ENCODE data around the gene AS3MT.
"Not testable (repeated sequence)": the region's sequence is repeated elsewhere in the genome, so short reads cannot be mapped to it uniquely, and the experiment has no call there.

Gene AS3MT

GRCh38 chr10:102923601-102924000, 54.3 kb downstream of the AS3MT start:
- Mint-ChIP-seq H3K27ac (no peak overlapping the region), H3K9me3 (no peaks in the 10 kb centered on the region), H3K36me3 (ENCODE audit: low read depth) (peaks cover 7% of the 10 kb centered on the region), H3K4me3 (no peak overlapping the region), H3K4me1 (ENCODE audit: low read depth) (peaks cover 32% of the 10 kb centered on the region), H3K27me3 (ENCODE audit: low read depth) (no peaks in the 10 kb centered on the region)

GRCh38 chr10:102926842-102927241, 57.6 kb downstream of the AS3MT start:
- Mint-ChIP-seq H3K36me3 (ENCODE audit: low read depth) (peaks cover 3% of the 10 kb centered on the region), H3K27me3 (ENCODE audit: low read depth) (no peaks in the 10 kb centered on the region), H3K9me3 (no peaks in the 10 kb centered on the region), H3K27ac (no peak overlapping the region), H3K4me1 (ENCODE audit: low read depth) (peaks cover 10% of the 10 kb centered on the region), H3K4me3 (no peak overlapping the region)

GRCh38 chr10:102927311-102928010, 58.2 kb downstream of the AS3MT start:
- no peaks in the 10 kb centered on the region for H3K27me3 Mint-ChIP-seq (ENCODE audit: low read depth)
- H3K4me3 Mint-ChIP-seq: no peak overlapping the region
- peaks cover 8% of the 10 kb centered on the region for H3K4me1 Mint-ChIP-seq (ENCODE audit: low read depth)
- no peak overlapping the region for H3K27ac Mint-ChIP-seq
- peaks cover 3% of the 10 kb centered on the region for H3K36me3 Mint-ChIP-seq (ENCODE audit: low read depth)
- no peaks in the 10 kb centered on the region for H3K9me3 Mint-ChIP-seq

- not testable (repeated sequence) for H3K27ac Mint-ChIP-seq; H3K27me3 Mint-ChIP-seq (ENCODE audit: low read depth); H3K36me3 Mint-ChIP-seq (ENCODE audit: low read depth); H3K4me3 Mint-ChIP-seq; H3K4me1 Mint-ChIP-seq (ENCODE audit: low read depth); H3K9me3 Mint-ChIP-seq
These were observed 59.2 kb downstream of the AS3MT start for GRCh38 chr10:102928442-102928841.

GRCh38 chr10:102930720-102931119, 61.5 kb downstream of the AS3MT start:
- Mint-ChIP-seq H3K4me1 (ENCODE audit: low read depth) (peaks cover 9% of the 10 kb centered on the region), H3K9me3 (no peaks in the 10 kb centered on the region), H3K27ac (no peak overlapping the region)

GRCh38 chr10:102931643-102932042, 62.4 kb downstream of the AS3MT start:
- Mint-ChIP-seq H3K9me3 (no peaks in the 10 kb centered on the region), H3K27me3 (ENCODE audit: low read depth) (no peaks in the 10 kb centered on the region), H3K4me3 (no peak overlapping the region), H3K36me3 (ENCODE audit: low read depth) (peaks cover 3% of the 10 kb centered on the region), H3K4me1 (ENCODE audit: low read depth) (peaks cover 19% of the 10 kb centered on the region), H3K27ac (no peak overlapping the region)

More at GRCh38 chr10:102930720-102931119, 61.5 kb downstream of the AS3MT start:
- no peak overlapping the region for H3K4me3 Mint-ChIP-seq
- peaks cover 3% of the 10 kb centered on the region for H3K36me3 Mint-ChIP-seq (ENCODE audit: low read depth)
- no peaks in the 10 kb centered on the region for H3K27me3 Mint-ChIP-seq (ENCODE audit: low read depth)

GRCh38 chr10:102935505-102935904, 66.2 kb downstream of the AS3MT start:
- Mint-ChIP-seq H3K9me3 (no peaks in the 10 kb centered on the region), H3K4me1 (ENCODE audit: low read depth) (peaks cover 16% of the 10 kb centered on the region), H3K27ac (no peak overlapping the region), H3K4me3 (no peak overlapping the region), H3K36me3 (ENCODE audit: low read depth) (no peaks in the 10 kb centered on the region), H3K27me3 (ENCODE audit: low read depth) (no peaks in the 10 kb centered on the region)

- no peaks in the 10 kb centered on the region for H3K27me3 Mint-ChIP-seq (ENCODE audit: low read depth)
- H3K36me3 Mint-ChIP-seq (ENCODE audit: low read depth): no peaks in the 10 kb centered on the region
- no peak overlapping the region for H3K27ac Mint-ChIP-seq
- H3K4me3 Mint-ChIP-seq: no peak overlapping the region
- no peaks in the 10 kb centered on the region for H3K9me3 Mint-ChIP-seq
- peaks cover 16% of the 10 kb centered on the region for H3K4me1 Mint-ChIP-seq (ENCODE audit: low read depth)
These were observed 66.8 kb downstream of the AS3MT start for GRCh38 chr10:102935939-102936605.

- Mint-ChIP-seq H3K4me1 (ENCODE audit: low read depth) (peaks cover 6% of the 10 kb centered on the region), H3K27me3 (ENCODE audit: low read depth) (no peaks in the 10 kb centered on the region), H3K9me3 (no peaks in the 10 kb centered on the region), H3K36me3 (ENCODE audit: low read depth) (no peaks in the 10 kb centered on the region), H3K27ac (no peak overlapping the region), H3K4me3 (no peak overlapping the region)
These were observed 72.1 kb downstream of the AS3MT start for GRCh38 chr10:102941401-102941800.

- H3K4me3 Mint-ChIP-seq: no peak overlapping the region
- H3K27ac Mint-ChIP-seq: no peak overlapping the region
- H3K4me1 Mint-ChIP-seq (ENCODE audit: low read depth): no peaks in the 10 kb centered on the region
- H3K27me3 Mint-ChIP-seq (ENCODE audit: low read depth): no peaks in the 10 kb centered on the region
- H3K9me3 Mint-ChIP-seq: no peaks in the 10 kb centered on the region
- no peaks in the 10 kb centered on the region for H3K36me3 Mint-ChIP-seq (ENCODE audit: low read depth)
These were observed 76.2 kb downstream of the AS3MT start for GRCh38 chr10:102945449-102945848.

GRCh38 chr10:102945962-102946361, 76.7 kb downstream of the AS3MT start:
- no peak overlapping the region for H3K27ac Mint-ChIP-seq
- no peaks in the 10 kb centered on the region for H3K36me3 Mint-ChIP-seq (ENCODE audit: low read depth)
- no peaks in the 10 kb centered on the region for H3K9me3 Mint-ChIP-seq
- H3K4me1 Mint-ChIP-seq (ENCODE audit: low read depth): no peaks in the 10 kb centered on the region
- no peaks in the 10 kb centered on the region for H3K27me3 Mint-ChIP-seq (ENCODE audit: low read depth)
- no peak overlapping the region for H3K4me3 Mint-ChIP-seq

- no peak overlapping the region for H3K4me3 Mint-ChIP-seq
- H3K27ac Mint-ChIP-seq: no peak overlapping the region
- no peaks in the 10 kb centered on the region for H3K27me3 Mint-ChIP-seq (ENCODE audit: low read depth)
- no peaks in the 10 kb centered on the region for H3K36me3 Mint-ChIP-seq (ENCODE audit: low read depth)
- no peaks in the 10 kb centered on the region for H3K4me1 Mint-ChIP-seq (ENCODE audit: low read depth)
- H3K9me3 Mint-ChIP-seq: no peaks in the 10 kb centered on the region
These were observed 77.7 kb downstream of the AS3MT start for GRCh38 chr10:102946992-102947391.

GRCh38 chr10:102948176-102948575, 78.9 kb downstream of the AS3MT start:
- H3K4me1 Mint-ChIP-seq (ENCODE audit: low read depth): no peaks in the 10 kb centered on the region
- H3K27ac Mint-ChIP-seq: no peak overlapping the region

GRCh38 chr10:102948786-102949185, 79.5 kb downstream of the AS3MT start:
- Mint-ChIP-seq H3K4me1 (ENCODE audit: low read depth) (no peaks in the 10 kb centered on the region), H3K36me3 (ENCODE audit: low read depth) (no peaks in the 10 kb centered on the region), H3K27ac (no peak overlapping the region), H3K4me3 (no peak overlapping the region), H3K27me3 (ENCODE audit: low read depth) (no peaks in the 10 kb centered on the region), H3K9me3 (no peaks in the 10 kb centered on the region)

More at GRCh38 chr10:102948176-102948575, 78.9 kb downstream of the AS3MT start:
- no peak overlapping the region for H3K4me3 Mint-ChIP-seq
- H3K9me3 Mint-ChIP-seq: no peaks in the 10 kb centered on the region
- H3K27me3 Mint-ChIP-seq (ENCODE audit: low read depth): no peaks in the 10 kb centered on the region
- no peaks in the 10 kb centered on the region for H3K36me3 Mint-ChIP-seq (ENCODE audit: low read depth)

- Mint-ChIP-seq H3K4me1 (ENCODE audit: low read depth) (no peaks in the 10 kb centered on the region), H3K36me3 (ENCODE audit: low read depth) (no peaks in the 10 kb centered on the region), H3K9me3 (no peaks in the 10 kb centered on the region), H3K27me3 (ENCODE audit: low read depth) (no peaks in the 10 kb centered on the region), H3K27ac (no peak overlapping the region), H3K4me3 (no peak overlapping the region)
These were observed 80.6 kb downstream of the AS3MT start for GRCh38 chr10:102949916-102950315.
